H9 (cell line): ENCODE measurements around the gene PTGDR. TPM values are rescaled to one million over a fixed set of nuclear protein-coding genes. Genes with fewer than 3 reads are reported as not detected.

Experiments
- DNase-seq: peaks from one replicate; pipeline ENCODE4 v3.0.0-alpha.2; 2017
- H2AFZ ChIP-seq: one replicate; pipeline ENCODE4 v1.6.1; 2013; ENCODE audit warnings: mild to moderate bottlenecking, low read length, control low read depth, moderate library complexity
- H2AK5ac ChIP-seq: 2 replicates; pipeline ENCODE4 v1.6.1; 2013; ENCODE audit warnings: low read length, control low read depth, mixed read lengths; ENCODE audit not compliant: insufficient read length
- H2BK120ac ChIP-seq: one replicate; pipeline ENCODE4 v1.6.1; 2013; ENCODE audit warnings: low read depth, mild to moderate bottlenecking, low read length, control low read depth, inconsistent platforms; ENCODE audit not compliant: poor library complexity, severe bottlenecking
- H2BK12ac ChIP-seq: 2 replicates; pipeline ENCODE4 v1.6.1; 2013; ENCODE audit warnings: low read length, control low read depth, mixed read lengths, low read depth; ENCODE audit not compliant: insufficient read length
- H2BK15ac ChIP-seq: 2 replicates; pipeline ENCODE4 v1.6.1; 2013; ENCODE audit warnings: low read depth, low read length, control low read depth
- H2BK20ac ChIP-seq: one replicate; pipeline ENCODE4 v1.6.1; 2013; ENCODE audit warnings: low read depth, mild to moderate bottlenecking, low read length, control low read depth, inconsistent platforms; ENCODE audit not compliant: poor library complexity, severe bottlenecking
- H2BK5ac ChIP-seq: 2 replicates; pipeline ENCODE4 v1.6.1; 2013; ENCODE audit warnings: low read length, control low read depth, mixed read lengths; ENCODE audit not compliant: insufficient read length
- H3K14ac ChIP-seq: 2 replicates; pipeline ENCODE4 v1.6.1; 2013; ENCODE audit warnings: low read length, control low read depth; ENCODE audit not compliant: insufficient read depth
- H3K18ac ChIP-seq: 2 replicates; pipeline ENCODE4 v1.6.1; 2013; ENCODE audit warnings: low read depth, mild to moderate bottlenecking, mixed read lengths, low read length, control low read depth; ENCODE audit not compliant: insufficient read length
- H3K23ac ChIP-seq: 2 replicates; pipeline ENCODE4 v1.6.1; 2013; ENCODE audit warnings: low read length, control low read depth, mixed read lengths, low read depth; ENCODE audit not compliant: insufficient read length
- H3K23me2 ChIP-seq: 2 replicates; pipeline ENCODE4 v1.6.1; 2013; ENCODE audit warnings: low read depth, mild to moderate bottlenecking, mixed read lengths, low read length, control low read depth; ENCODE audit not compliant: insufficient read length, poor library complexity, severe bottlenecking
- H3K27ac ChIP-seq: 2 replicates; pipeline ENCODE4 v1.5.1; 2013; ENCODE audit warnings: low read length, control low read depth, mixed read lengths, low read depth; ENCODE audit not compliant: insufficient read length
- H3K27me3 ChIP-seq: 2 replicates; pipeline ENCODE4 v1.6.1; 2013; ENCODE audit warnings: low read length, control low read depth, inconsistent platforms; ENCODE audit not compliant: insufficient read depth
- H3K4ac ChIP-seq: 2 replicates; pipeline ENCODE4 v1.6.1; 2013; ENCODE audit warnings: low read depth, mild to moderate bottlenecking, control low read depth, inconsistent platforms, low read length, moderate library complexity
- H3K4me1 ChIP-seq: 2 replicates; pipeline ENCODE4 v1.6.1; 2013; ENCODE audit warnings: low read length, control low read depth, inconsistent platforms; ENCODE audit not compliant: insufficient read depth
- H3K4me2 ChIP-seq: 2 replicates; pipeline ENCODE4 v1.6.1; 2013; ENCODE audit warnings: low read length, control low read depth, mixed read lengths; ENCODE audit not compliant: insufficient read length, insufficient read depth
- H3K56ac ChIP-seq: 2 replicates; pipeline ENCODE4 v1.6.1; 2013; ENCODE audit warnings: low read depth, mild to moderate bottlenecking, mixed read lengths, low read length, control low read depth; ENCODE audit not compliant: insufficient read length
- H3K79me1 ChIP-seq: 2 replicates; pipeline ENCODE4 v1.6.1; 2013; ENCODE audit warnings: low read depth, mild to moderate bottlenecking, moderate library complexity, low read length, control low read depth, inconsistent platforms; ENCODE audit not compliant: insufficient read depth, poor library complexity, severe bottlenecking
- H3K79me2 ChIP-seq: 2 replicates; pipeline ENCODE4 v1.6.1; 2013; ENCODE audit warnings: low read length, control low read depth, inconsistent platforms; ENCODE audit not compliant: insufficient read depth
- H3K9ac ChIP-seq: 2 replicates; pipeline ENCODE4 v1.6.1; 2013; ENCODE audit warnings: low read length, control low read depth, mixed read lengths; ENCODE audit not compliant: insufficient read length; ENCODE audit errors: extremely low read depth
- H3K9me3 ChIP-seq: one replicate; pipeline ENCODE4 v1.6.1; 2013; ENCODE audit warnings: low read depth, low read length, inconsistent platforms; ENCODE audit not compliant: control insufficient read depth
- H3T11ph ChIP-seq: one replicate; pipeline ENCODE4 v1.6.1; 2013; ENCODE audit warnings: mild to moderate bottlenecking, low read length, control low read depth, inconsistent platforms
- H4K20me1 ChIP-seq: one replicate; pipeline ENCODE4 v1.6.1; 2013; ENCODE audit not compliant: control insufficient read depth, insufficient read length, insufficient read depth
- H4K5ac ChIP-seq: 2 replicates; pipeline ENCODE4 v1.6.1; 2013; ENCODE audit warnings: low read depth, mild to moderate bottlenecking, mixed read lengths, low read length, control low read depth; ENCODE audit not compliant: insufficient read length
- H4K8ac ChIP-seq: replicated peaks from 2 replicates; pipeline ENCODE4 v1.6.1; 2013; ENCODE audit warnings: low read length, control low read depth, mixed read lengths, low read depth; ENCODE audit not compliant: insufficient read length
- H4K91ac ChIP-seq: 2 replicates; pipeline ENCODE4 v1.6.1; 2013; ENCODE audit warnings: low read depth, mild to moderate bottlenecking, moderate library complexity, mixed read lengths, low read length, control low read depth; ENCODE audit not compliant: insufficient read length
- H3K27ac Mint-ChIP-seq, 3 experiments: 2 replicates in 2 of 3; 3 replicates in 1 of 3; pipeline ENCODE4 v1.8.0; 2020 to 2021; ENCODE audit warnings: mixed read lengths in 3 of 3, mild to moderate bottlenecking in 1 of 3, moderate library complexity in 1 of 3
- H3K27me3 Mint-ChIP-seq: 2 replicates; pipeline ENCODE4 v1.8.0; 2021; ENCODE audit warnings: low read depth, mild to moderate bottlenecking, moderate library complexity, mixed read lengths
- H3K36me3 Mint-ChIP-seq, 3 experiments: 2 replicates in 2 of 3; 3 replicates in 1 of 3; pipeline ENCODE4 v1.8.0; 2020 to 2021; ENCODE audit warnings: low read depth in 3 of 3, mixed read lengths in 3 of 3; ENCODE audit not compliant: insufficient read depth in 1 of 3
- H3K4me1 Mint-ChIP-seq, 2 experiments: 2 replicates each; pipeline ENCODE4 v1.8.0; 2020; ENCODE audit warnings: mixed read lengths in 2 of 2
- H3K4me3 Mint-ChIP-seq, 2 experiments: 2 replicates in 1 of 2; 3 replicates in 1 of 2; pipeline ENCODE4 v1.8.0; 2020 to 2021; ENCODE audit warnings: mild to moderate bottlenecking in 2 of 2, mixed read lengths in 2 of 2, moderate library complexity in 1 of 2
- H3K9me3 Mint-ChIP-seq, 2 experiments: 2 replicates in 1 of 2; 3 replicates in 1 of 2; pipeline ENCODE4 v1.8.0; 2020; ENCODE audit warnings: mild to moderate bottlenecking in 2 of 2, mixed read lengths in 2 of 2, moderate library complexity in 1 of 2
- WGBS: extraction: QIAGEN DNeasy Blood & Tissue Kit; methylation state at CpG from one replicate; pipeline ENCODE4 v1.1.7; 2013; ENCODE audit warnings: missing lambda C conversion rate, low lambda C conversion rate, mixed read lengths; ENCODE audit not compliant: insufficient read length; ENCODE audit errors: extremely low coverage; 5-methylcytosine and 5-hydroxymethylcytosine counted together
- total RNA-seq: library from RNA; stranded (reverse); gene quantifications from 2 replicates; pipeline ENCODE4 v1.2.1, GENCODE V29; 2021
- TF ChIP-seq, protein P1 (sequence below): fragments of 200-600 bp; sonication (generic); conservative IDR thresholded peaks from 3 replicates; pipeline ENCODE4 v1.8.0; 2021; ENCODE audit warnings: antibody characterized with exemption, mild to moderate bottlenecking

PTGDR gene
- total RNA-seq, 1 experiment from 2014 or later: not detected

DNA sequence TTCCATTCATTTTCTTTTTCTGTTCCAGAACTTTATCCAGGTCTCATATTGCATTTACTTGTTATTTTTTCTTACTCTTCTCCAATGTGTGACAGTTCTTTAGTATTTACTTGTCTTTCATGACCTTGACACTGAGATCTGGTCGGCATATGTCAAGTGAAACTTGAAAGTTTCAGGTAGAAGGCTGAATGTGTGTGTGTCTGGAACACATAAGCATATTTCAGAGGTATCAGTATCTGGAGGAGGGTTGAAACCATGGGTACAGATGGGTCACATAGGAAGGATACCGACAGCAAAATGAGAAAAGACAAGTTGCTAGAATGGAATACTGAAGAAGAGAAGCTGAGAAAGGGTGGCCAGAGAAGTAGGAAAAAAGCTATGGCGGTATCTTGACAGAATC lies 22.5 kb upstream of the PTGDR start:
- Mint-ChIP-seq H3K9me3 (peaks cover 0 to 4% of the 10 kb centered on the region in 2 experiments; a peak in 1 of 5 replicates), H3K27ac (no peak overlapping the region), H3K4me3 (no peak overlapping the region), H3K4me1 (peaks cover 5 to 6% of the 10 kb centered on the region in 2 experiments; a peak in 3 of 4 replicates), H3K27me3 (peaks cover 7% of the 10 kb centered on the region), H3K36me3 (peaks cover 0 to 7% (median 4%) of the 10 kb centered on the region in 3 experiments; a peak in 2 of 7 replicates)
- no peak overlapping the region for H4K5ac ChIP-seq
- no peak overlapping the region for H2BK12ac ChIP-seq
- TF ChIP-seq, protein P1, sequence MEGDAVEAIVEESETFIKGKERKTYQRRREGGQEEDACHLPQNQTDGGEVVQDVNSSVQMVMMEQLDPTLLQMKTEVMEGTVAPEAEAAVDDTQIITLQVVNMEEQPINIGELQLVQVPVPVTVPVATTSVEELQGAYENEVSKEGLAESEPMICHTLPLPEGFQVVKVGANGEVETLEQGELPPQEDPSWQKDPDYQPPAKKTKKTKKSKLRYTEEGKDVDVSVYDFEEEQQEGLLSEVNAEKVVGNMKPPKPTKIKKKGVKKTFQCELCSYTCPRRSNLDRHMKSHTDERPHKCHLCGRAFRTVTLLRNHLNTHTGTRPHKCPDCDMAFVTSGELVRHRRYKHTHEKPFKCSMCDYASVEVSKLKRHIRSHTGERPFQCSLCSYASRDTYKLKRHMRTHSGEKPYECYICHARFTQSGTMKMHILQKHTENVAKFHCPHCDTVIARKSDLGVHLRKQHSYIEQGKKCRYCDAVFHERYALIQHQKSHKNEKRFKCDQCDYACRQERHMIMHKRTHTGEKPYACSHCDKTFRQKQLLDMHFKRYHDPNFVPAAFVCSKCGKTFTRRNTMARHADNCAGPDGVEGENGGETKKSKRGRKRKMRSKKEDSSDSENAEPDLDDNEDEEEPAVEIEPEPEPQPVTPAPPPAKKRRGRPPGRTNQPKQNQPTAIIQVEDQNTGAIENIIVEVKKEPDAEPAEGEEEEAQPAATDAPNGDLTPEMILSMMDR: no peak
- H3K79me1 ChIP-seq: no peaks in the 10 kb centered on the region
- no peak overlapping the region for H3K27ac ChIP-seq
- H2BK15ac ChIP-seq: no peak overlapping the region
- no peaks in the 10 kb centered on the region for H3K27me3 ChIP-seq
- H2BK5ac ChIP-seq: no peak overlapping the region
- no peaks in the 10 kb centered on the region for H3K9me3 ChIP-seq
- no peak overlapping the region for H3K56ac ChIP-seq
- H3T11ph ChIP-seq: no peak overlapping the region
- H2BK20ac ChIP-seq: no peak overlapping the region
- H2AK5ac ChIP-seq: no peak overlapping the region
- H3K79me2 ChIP-seq: no peaks in the 10 kb centered on the region
- H3K18ac ChIP-seq: no peak overlapping the region
- H4K91ac ChIP-seq: no peak overlapping the region
- H3K9ac ChIP-seq: no peak overlapping the region
- no peaks in the 10 kb centered on the region for H3K23me2 ChIP-seq
- WGBS: no CpG with 5 or more reads among the region's 3 CpGs
- no peak overlapping the region for H4K8ac ChIP-seq
- H3K4me2 ChIP-seq: no peak overlapping the region
- H4K20me1 ChIP-seq: no peaks in the 10 kb centered on the region
- no peak overlapping the region for H3K14ac ChIP-seq
- no peak overlapping the region for H2AFZ ChIP-seq
- H3K23ac ChIP-seq: no peak overlapping the region
- no peaks in the 10 kb centered on the region for H3K4me1 ChIP-seq
- no peak overlapping the region for H2BK120ac ChIP-seq
- no peak for DNase-seq
- no peak overlapping the region for H3K4ac ChIP-seq
